ENCODE results near the gene KIF6.
"Not testable (repeated sequence)": the region's sequence is repeated elsewhere in the genome, so short reads cannot be mapped to it uniquely, and the experiment has no call there.

Gene KIF6

GRCh38 chr6:39723350-39723749 is 1.9 kb downstream of the KIF6 start:
- not testable (repeated sequence) for H3K4me3 ChIP-seq, H3K27ac ChIP-seq

- Histone ChIP-seq H3K4me3 (no peak overlapping the region), H3K27ac (no peak overlapping the region)
Measured at GRCh38 chr6:39714802-39715201, 10.4 kb downstream of the KIF6 start.

- no peak overlapping the region for H3K4me3 ChIP-seq
- no peak overlapping the region for H3K27ac ChIP-seq
Measured at GRCh38 chr6:39707962-39708683, 17.1 kb downstream of the KIF6 start.

GRCh38 chr6:39706819-39707335 is 18.3 kb downstream of the KIF6 start:
- no peak overlapping the region for H3K4me3 ChIP-seq
- H3K27ac ChIP-seq: no peak overlapping the region

- Histone ChIP-seq H3K4me3 (no peak overlapping the region), H3K27ac (no peak overlapping the region)
Measured at GRCh38 chr6:39702265-39702664, 22.9 kb downstream of the KIF6 start.

- Histone ChIP-seq H3K27ac (no peak overlapping the region), H3K4me3 (no peak overlapping the region)
Measured at GRCh38 chr6:39700362-39700761, 24.8 kb downstream of the KIF6 start.

GRCh38 chr6:39698789-39699188 is 26.4 kb downstream of the KIF6 start:
- Histone ChIP-seq H3K27ac (no peak overlapping the region), H3K4me3 (no peak overlapping the region)

- H3K4me3 ChIP-seq: no peak overlapping the region
- peak overlapping the region in 1 of 21 experiments; percentile 7 for H3K27ac ChIP-seq
Measured at GRCh38 chr6:39696986-39697788, 28.0 kb downstream of the KIF6 start.

- Histone ChIP-seq H3K27ac (no peak overlapping the region), H3K4me3 (no peak overlapping the region)
Measured at GRCh38 chr6:39695447-39695846, 29.8 kb downstream of the KIF6 start.

GRCh38 chr6:39693206-39693605 is 32.0 kb downstream of the KIF6 start:
- no peak overlapping the region for H3K4me3 ChIP-seq
- no peak overlapping the region for H3K27ac ChIP-seq

GRCh38 chr6:39688494-39688893 is 36.7 kb downstream of the KIF6 start:
- no peak overlapping the region for H3K27ac ChIP-seq
- H3K4me3 ChIP-seq: no peak overlapping the region

GRCh38 chr6:39686976-39687375 is 38.2 kb downstream of the KIF6 start:
- no peak overlapping the region for H3K27ac ChIP-seq

GRCh38 chr6:39685938-39686337 is 39.3 kb downstream of the KIF6 start:
- Histone ChIP-seq H3K4me3 (no peak overlapping the region), H3K27ac (no peak overlapping the region)

More at GRCh38 chr6:39686976-39687375, 38.2 kb downstream of the KIF6 start:
- H3K4me3 ChIP-seq: no peak overlapping the region

GRCh38 chr6:39685489-39685826 is 39.8 kb downstream of the KIF6 start:
- no peak overlapping the region for H3K4me3 ChIP-seq
- no peak overlapping the region for H3K27ac ChIP-seq

- H3K27ac ChIP-seq: no peak overlapping the region
Measured at GRCh38 chr6:39684790-39685488, 40.3 kb downstream of the KIF6 start.

GRCh38 chr6:39681674-39682121 is 43.5 kb downstream of the KIF6 start:
- Histone ChIP-seq H3K4me3 (no peak overlapping the region), H3K27ac (no peak overlapping the region)

More at GRCh38 chr6:39684790-39685488, 40.3 kb downstream of the KIF6 start:
- H3K4me3 ChIP-seq: no peak overlapping the region

- H3K27ac ChIP-seq: no peak overlapping the region
- no peak overlapping the region for H3K4me3 ChIP-seq
Measured at GRCh38 chr6:39678914-39679313, 46.3 kb downstream of the KIF6 start.

GRCh38 chr6:39677318-39677717 is 47.9 kb downstream of the KIF6 start:
- H3K27ac ChIP-seq, H3K4me3 ChIP-seq: not testable (repeated sequence)

GRCh38 chr6:39670519-39670918 is 54.7 kb downstream of the KIF6 start:
- Histone ChIP-seq H3K27ac (no peak overlapping the region), H3K4me3 (no peak overlapping the region)

- no peak overlapping the region for H3K27ac ChIP-seq
Measured at GRCh38 chr6:39669973-39670342, 55.2 kb downstream of the KIF6 start.

More at GRCh38 chr6:39669973-39670342, 55.2 kb downstream of the KIF6 start:
- H3K4me3 ChIP-seq: no peak overlapping the region

Measured in skin epidermis (tissue), 12 donors.